ENCODE results near the gene ZNF800.
"Not testable (repeated sequence)": the region's sequence is repeated elsewhere in the genome, so short reads cannot be mapped to it uniquely, and the experiment has no call there.

Gene ZNF800

GRCh38 chr7:127409629-127410028, 17.1 kb upstream of the ZNF800 start:
- in situ Hi-C loops (cut with HindIII; ENCODE audit: low pct_unique_long_range_greater_than_20kb, low sequenced_read_pairs): no loop called here
- TF ChIP-seq JUND (IDR thresholded peaks at IDR 0.05; ENCODE audit: low read depth): no peak
- peak in 1 of 2 experiments; percentile 15 for DNase-seq (ENCODE audit: low read depth in 1 of 2, low spot score in 1 of 2)

DNA sequence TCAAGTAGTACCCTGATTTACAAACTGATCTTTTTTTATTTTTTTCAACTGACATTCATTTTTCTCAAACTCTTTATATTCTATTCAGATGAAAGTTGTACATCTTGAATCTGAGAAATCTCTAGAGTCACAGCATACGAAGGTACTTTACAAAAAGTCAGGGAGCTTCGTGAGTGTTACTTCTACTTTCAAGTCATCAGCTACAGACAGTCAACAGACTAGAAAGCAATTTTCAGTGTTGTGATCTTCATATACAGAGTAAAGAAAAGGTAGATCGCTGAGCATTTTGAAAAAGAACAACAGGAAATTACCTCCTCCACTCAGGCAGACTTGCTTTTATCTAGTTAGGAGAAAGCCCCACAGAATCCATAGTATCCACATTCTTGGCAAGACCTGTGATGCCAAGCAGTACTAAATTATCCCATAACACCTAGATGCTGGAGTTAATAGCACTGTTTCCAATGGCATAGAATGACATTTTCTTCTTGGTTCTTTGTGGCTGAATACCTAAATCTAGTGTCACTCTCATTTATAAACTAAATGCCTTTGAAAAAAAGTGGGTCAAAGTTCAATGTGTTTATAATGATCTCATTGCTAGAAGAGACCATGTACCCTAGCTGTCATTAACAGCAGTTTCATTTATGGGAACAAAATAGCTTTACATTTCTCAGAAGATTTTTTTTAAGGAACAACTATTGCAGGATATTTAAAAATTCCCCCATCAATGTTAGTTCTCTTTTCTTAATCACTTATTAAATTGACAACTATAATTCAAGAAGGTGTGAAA, 12.0 kb upstream of the ZNF800 start:
- no peak for DNase-seq (ENCODE audit: low read depth in 1 of 2, low spot score in 1 of 2)
- TF ChIP-seq JUND (IDR thresholded peaks at IDR 0.05; ENCODE audit: low read depth): no peak
- in situ Hi-C loops (cut with HindIII; ENCODE audit: low pct_unique_long_range_greater_than_20kb, low sequenced_read_pairs): no loop called here

DNA sequence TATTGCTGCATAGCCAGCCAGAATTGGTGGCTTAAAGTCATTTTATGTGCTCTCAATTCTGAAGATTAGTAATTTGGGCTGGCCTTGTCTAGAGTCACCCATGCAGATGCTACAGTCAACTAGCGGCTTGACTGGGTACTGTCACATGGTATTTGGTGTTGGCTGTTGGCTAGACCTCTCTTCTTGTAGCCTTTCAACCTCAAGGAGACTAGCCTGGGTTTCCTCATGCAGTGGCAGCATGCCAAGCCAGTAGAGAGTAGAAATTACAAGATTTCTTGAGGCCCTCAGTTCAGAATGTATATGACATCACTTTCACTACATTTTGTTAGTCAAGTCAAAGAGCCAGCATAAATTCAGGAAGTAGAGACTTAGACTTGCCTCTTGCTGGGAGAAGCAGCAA, 3.7 kb upstream of the ZNF800 start:
- in situ Hi-C loops (cut with HindIII; ENCODE audit: low pct_unique_long_range_greater_than_20kb, low sequenced_read_pairs): no loop called here
- DNase-seq (ENCODE audit: low read depth in 1 of 2, low spot score in 1 of 2): peak in 1 of 2 experiments; percentile 22
- TF ChIP-seq JUND (IDR thresholded peaks at IDR 0.05; ENCODE audit: low read depth): no peak

GRCh38 chr7:127395104-127395503, 2.6 kb upstream of the ZNF800 start:
- in situ Hi-C loops (cut with HindIII; ENCODE audit: low pct_unique_long_range_greater_than_20kb, low sequenced_read_pairs); DNase-seq (ENCODE audit: low read depth in 1 of 2, low spot score in 1 of 2): not testable (repeated sequence)

GRCh38 chr7:127393368-127394058, 1.0 kb upstream of the ZNF800 start:
- TF ChIP-seq JUND (IDR thresholded peaks at IDR 0.05; ENCODE audit: low read depth): no peak
- in situ Hi-C loops (cut with HindIII; ENCODE audit: low pct_unique_long_range_greater_than_20kb, low sequenced_read_pairs): no loop called here
- no peak for DNase-seq (ENCODE audit: low read depth in 1 of 2, low spot score in 1 of 2)

- in situ Hi-C loops (cut with HindIII; ENCODE audit: low pct_unique_long_range_greater_than_20kb, low sequenced_read_pairs): no loop called here
- TF ChIP-seq JUND (IDR thresholded peaks at IDR 0.05; ENCODE audit: low read depth): no peak
- peak in 1 of 2 experiments; percentile 62 for DNase-seq (ENCODE audit: low read depth in 1 of 2, low spot score in 1 of 2)
Observed at GRCh38 chr7:127392182-127392565, 334 bp downstream of the ZNF800 start.

DNA sequence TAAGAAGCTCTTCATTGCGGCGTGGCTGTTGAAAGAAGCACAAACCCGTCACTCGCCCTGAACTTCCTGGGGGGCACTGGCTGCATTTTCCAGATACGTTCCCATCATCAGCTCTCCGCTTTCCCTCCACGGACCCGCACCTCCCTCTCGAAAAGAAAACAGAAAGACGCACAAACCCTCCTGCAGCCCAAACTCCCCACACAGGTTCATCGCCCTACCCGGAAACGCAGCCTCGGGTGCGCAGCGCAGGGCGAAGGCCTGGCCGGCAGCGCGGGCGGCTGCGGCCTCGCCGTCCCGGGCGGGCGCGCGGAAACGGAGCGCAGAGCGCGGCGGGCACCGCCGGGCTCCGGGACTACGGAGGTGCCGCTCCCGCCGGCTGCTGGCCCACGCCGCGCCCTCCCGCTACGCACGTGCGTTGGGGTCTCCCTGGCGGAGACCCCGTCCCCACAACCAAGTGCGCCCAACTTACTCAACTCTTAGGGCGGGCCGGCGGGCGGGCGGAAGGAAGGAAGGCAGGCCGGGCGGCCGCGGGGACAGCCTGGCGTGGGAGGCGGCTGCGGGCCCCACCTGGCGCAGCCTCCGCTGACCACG, 822 bp downstream of the ZNF800 start:
- DNase-seq (ENCODE audit: low read depth in 1 of 2, low spot score in 1 of 2): peak; percentile 19 to 38
- no peak for TF ChIP-seq JUND (IDR thresholded peaks at IDR 0.05; ENCODE audit: low read depth)
- in situ Hi-C loops (cut with HindIII; ENCODE audit: low pct_unique_long_range_greater_than_20kb, low sequenced_read_pairs): no loop called here

- no peak for DNase-seq (ENCODE audit: low read depth in 1 of 2, low spot score in 1 of 2)
- in situ Hi-C loops (cut with HindIII; ENCODE audit: low pct_unique_long_range_greater_than_20kb, low sequenced_read_pairs): no loop called here
- TF ChIP-seq JUND (IDR thresholded peaks at IDR 0.05; ENCODE audit: low read depth): no peak
Observed at GRCh38 chr7:127390817-127391590, 1.5 kb downstream of the ZNF800 start.

GRCh38 chr7:127390186-127390816, 2.2 kb downstream of the ZNF800 start:
- TF ChIP-seq JUND (IDR thresholded peaks at IDR 0.05; ENCODE audit: low read depth): no peak
- no peak for DNase-seq (ENCODE audit: low read depth in 1 of 2, low spot score in 1 of 2)
- in situ Hi-C loops (cut with HindIII; ENCODE audit: low pct_unique_long_range_greater_than_20kb, low sequenced_read_pairs): no loop called here

DNA sequence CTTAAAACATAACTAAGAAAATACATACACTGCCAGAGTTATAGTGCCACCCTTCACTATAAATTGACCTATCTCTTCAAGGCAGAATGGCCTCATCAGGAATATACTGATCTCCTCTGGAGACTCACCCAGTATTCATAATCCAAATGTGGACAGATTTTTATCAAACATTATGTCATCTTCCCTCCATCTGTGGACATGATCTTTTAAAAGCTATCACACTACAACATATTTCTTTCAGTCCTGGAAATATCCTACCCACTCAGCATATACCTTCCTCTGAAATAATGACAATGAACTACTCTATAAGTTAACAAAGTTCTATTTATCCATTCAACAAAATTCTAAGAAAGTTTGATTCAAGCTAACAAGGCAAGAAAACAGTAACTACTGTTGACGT, 3.2 kb downstream of the ZNF800 start:
- in situ Hi-C loops (cut with HindIII; ENCODE audit: low pct_unique_long_range_greater_than_20kb, low sequenced_read_pairs): no loop called here
- no peak for TF ChIP-seq JUND (IDR thresholded peaks at IDR 0.05; ENCODE audit: low read depth)
- DNase-seq (ENCODE audit: low read depth in 1 of 2, low spot score in 1 of 2): no peak

DNA sequence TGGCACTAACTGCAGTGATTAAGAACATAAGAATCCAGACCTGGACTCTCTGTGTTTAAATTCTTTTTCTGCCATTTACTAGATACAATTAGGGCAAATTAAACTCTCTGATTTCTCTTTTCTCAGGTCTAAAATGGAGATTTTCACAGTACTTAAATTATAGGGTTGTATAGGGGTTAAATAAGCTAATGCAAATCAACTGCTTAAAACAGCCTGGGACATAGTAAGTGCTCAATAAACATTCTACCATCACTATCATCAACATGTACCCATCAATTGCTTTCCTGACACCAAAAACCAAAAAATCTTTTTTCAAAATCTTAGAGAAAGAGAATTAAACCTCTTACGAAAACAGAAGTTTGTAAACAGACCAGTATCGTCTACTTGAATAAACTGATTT, 4.5 kb downstream of the ZNF800 start:
- in situ Hi-C loops (cut with HindIII; ENCODE audit: low pct_unique_long_range_greater_than_20kb, low sequenced_read_pairs): no loop called here
- no peak for TF ChIP-seq JUND (IDR thresholded peaks at IDR 0.05; ENCODE audit: low read depth)

DNA sequence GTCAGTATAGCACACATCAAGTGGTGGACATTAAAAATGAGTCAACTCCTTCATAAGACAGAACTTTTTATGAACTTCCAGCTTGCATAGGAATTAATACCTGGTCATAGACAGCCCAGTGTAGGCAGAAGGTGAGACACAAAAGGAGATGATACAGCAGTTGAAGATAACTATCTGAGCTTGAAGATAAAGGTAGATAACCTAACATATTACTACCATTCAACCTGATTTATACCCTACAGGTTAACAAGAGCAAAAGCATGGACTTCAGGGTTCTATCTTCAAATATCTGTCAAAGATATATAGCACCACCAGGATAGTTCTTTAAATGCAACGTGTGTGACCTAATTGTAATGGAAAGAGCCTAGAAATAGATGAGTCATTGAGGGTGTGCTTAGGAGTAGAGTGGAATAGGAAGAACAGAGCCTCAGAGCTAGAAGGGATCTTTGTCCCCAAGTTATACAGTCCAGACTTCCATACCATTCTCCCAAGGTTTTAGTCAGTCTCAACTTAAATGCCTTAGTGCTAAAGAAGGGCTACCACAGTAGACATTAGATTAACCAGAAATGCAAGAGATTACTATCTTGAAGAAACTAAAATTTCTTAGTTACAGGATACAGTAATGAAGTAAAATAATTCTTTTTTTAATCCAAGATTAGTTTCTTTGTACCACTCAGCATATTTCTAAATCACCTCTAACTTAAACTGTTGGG, 9.2 kb downstream of the ZNF800 start:
- in situ Hi-C loops (cut with HindIII; ENCODE audit: low pct_unique_long_range_greater_than_20kb, low sequenced_read_pairs): no loop called here
- no peak for DNase-seq (ENCODE audit: low read depth in 1 of 2, low spot score in 1 of 2)
- TF ChIP-seq JUND (IDR thresholded peaks at IDR 0.05; ENCODE audit: low read depth): no peak

More for the DNA sequence above, 4.5 kb downstream of the ZNF800 start:
- no peak for DNase-seq (ENCODE audit: low read depth in 1 of 2, low spot score in 1 of 2)

Data from T47D (cell line).